ENCODE data around the gene TXLNB. TPM values are rescaled to one million over a fixed set of nuclear protein-coding genes. Genes with fewer than 3 reads are reported as not detected.

The TXLNB gene
- polyA plus RNA-seq, 1 of the 3 experiments (the other 2 are of a cell fraction) = 0.12 TPM

- no peak overlapping the region for H3K4me2 ChIP-seq
- H4K20me1 ChIP-seq (ENCODE audit: insufficient read depth) = no peaks in the 10 kb centered on the region
- no peaks in the 10 kb centered on the region for H3K36me3 ChIP-seq (replicated peaks in 1 of 2; ENCODE audit: control insufficient read depth in 1 of 2, insufficient read depth in 2 of 2, low read length in 1 of 2)
- no peak for DNase-seq
- no peaks in the 10 kb centered on the region for H3K79me2 ChIP-seq (ENCODE audit: insufficient read depth)
- H3K9ac ChIP-seq = no peak overlapping the region
- no peaks in the 10 kb centered on the region for H3K9me2 ChIP-seq
- no peaks in the 10 kb centered on the region for H3K9me3 ChIP-seq
- TF ChIP-seq SIN3A (IDR thresholded peaks at IDR 0.05; ENCODE audit: borderline replicate concordance, low read depth, low read length) = no peak
- TF ChIP-seq GABPA (IDR thresholded peaks at IDR 0.05; ENCODE audit: low read depth) = no peak
- no peak for TF ChIP-seq EP300 (IDR thresholded peaks at IDR 0.05; ENCODE audit: borderline replicate concordance in 1 of 2, low read depth in 1 of 2, low read length in 1 of 2)
- TF ChIP-seq, protein P1, sequence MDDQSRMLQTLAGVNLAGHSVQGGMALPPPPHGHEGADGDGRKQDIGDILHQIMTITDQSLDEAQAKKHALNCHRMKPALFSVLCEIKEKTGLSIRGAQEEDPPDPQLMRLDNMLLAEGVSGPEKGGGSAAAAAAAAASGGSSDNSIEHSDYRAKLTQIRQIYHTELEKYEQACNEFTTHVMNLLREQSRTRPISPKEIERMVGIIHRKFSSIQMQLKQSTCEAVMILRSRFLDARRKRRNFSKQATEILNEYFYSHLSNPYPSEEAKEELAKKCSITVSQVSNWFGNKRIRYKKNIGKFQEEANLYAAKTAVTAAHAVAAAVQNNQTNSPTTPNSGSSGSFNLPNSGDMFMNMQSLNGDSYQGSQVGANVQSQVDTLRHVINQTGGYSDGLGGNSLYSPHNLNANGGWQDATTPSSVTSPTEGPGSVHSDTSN (IDR thresholded peaks at IDR 0.05) = no peak
- TF ChIP-seq, protein P2, sequence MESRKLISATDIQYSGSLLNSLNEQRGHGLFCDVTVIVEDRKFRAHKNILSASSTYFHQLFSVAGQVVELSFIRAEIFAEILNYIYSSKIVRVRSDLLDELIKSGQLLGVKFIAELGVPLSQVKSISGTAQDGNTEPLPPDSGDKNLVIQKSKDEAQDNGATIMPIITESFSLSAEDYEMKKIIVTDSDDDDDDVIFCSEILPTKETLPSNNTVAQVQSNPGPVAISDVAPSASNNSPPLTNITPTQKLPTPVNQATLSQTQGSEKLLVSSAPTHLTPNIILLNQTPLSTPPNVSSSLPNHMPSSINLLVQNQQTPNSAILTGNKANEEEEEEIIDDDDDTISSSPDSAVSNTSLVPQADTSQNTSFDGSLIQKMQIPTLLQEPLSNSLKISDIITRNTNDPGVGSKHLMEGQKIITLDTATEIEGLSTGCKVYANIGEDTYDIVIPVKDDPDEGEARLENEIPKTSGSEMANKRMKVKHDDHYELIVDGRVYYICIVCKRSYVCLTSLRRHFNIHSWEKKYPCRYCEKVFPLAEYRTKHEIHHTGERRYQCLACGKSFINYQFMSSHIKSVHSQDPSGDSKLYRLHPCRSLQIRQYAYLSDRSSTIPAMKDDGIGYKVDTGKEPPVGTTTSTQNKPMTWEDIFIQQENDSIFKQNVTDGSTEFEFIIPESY (IDR thresholded peaks at IDR 0.05; ENCODE audit: borderline replicate concordance, low read depth) = no peak
- no peak for TF ChIP-seq FOSL2 (IDR thresholded peaks at IDR 0.05; ENCODE audit: borderline replicate concordance, low read depth)
- TF ChIP-seq, protein P3, sequence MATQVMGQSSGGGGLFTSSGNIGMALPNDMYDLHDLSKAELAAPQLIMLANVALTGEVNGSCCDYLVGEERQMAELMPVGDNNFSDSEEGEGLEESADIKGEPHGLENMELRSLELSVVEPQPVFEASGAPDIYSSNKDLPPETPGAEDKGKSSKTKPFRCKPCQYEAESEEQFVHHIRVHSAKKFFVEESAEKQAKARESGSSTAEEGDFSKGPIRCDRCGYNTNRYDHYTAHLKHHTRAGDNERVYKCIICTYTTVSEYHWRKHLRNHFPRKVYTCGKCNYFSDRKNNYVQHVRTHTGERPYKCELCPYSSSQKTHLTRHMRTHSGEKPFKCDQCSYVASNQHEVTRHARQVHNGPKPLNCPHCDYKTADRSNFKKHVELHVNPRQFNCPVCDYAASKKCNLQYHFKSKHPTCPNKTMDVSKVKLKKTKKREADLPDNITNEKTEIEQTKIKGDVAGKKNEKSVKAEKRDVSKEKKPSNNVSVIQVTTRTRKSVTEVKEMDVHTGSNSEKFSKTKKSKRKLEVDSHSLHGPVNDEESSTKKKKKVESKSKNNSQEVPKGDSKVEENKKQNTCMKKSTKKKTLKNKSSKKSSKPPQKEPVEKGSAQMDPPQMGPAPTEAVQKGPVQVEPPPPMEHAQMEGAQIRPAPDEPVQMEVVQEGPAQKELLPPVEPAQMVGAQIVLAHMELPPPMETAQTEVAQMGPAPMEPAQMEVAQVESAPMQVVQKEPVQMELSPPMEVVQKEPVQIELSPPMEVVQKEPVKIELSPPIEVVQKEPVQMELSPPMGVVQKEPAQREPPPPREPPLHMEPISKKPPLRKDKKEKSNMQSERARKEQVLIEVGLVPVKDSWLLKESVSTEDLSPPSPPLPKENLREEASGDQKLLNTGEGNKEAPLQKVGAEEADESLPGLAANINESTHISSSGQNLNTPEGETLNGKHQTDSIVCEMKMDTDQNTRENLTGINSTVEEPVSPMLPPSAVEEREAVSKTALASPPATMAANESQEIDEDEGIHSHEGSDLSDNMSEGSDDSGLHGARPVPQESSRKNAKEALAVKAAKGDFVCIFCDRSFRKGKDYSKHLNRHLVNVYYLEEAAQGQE (IDR thresholded peaks at IDR 0.05; ENCODE audit: low read depth, low read length) = no peak
- TF ChIP-seq TCF12 (IDR thresholded peaks at IDR 0.05) = no peak
- TF ChIP-seq YY1 (IDR thresholded peaks at IDR 0.05; ENCODE audit: low read depth) = no peak
- TF ChIP-seq FOXM1 (IDR thresholded peaks at IDR 0.05; ENCODE audit: low read depth) = no peak
- TF ChIP-seq, protein P4, sequence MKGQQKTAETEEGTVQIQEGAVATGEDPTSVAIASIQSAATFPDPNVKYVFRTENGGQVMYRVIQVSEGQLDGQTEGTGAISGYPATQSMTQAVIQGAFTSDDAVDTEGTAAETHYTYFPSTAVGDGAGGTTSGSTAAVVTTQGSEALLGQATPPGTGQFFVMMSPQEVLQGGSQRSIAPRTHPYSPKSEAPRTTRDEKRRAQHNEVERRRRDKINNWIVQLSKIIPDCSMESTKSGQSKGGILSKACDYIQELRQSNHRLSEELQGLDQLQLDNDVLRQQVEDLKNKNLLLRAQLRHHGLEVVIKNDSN (IDR thresholded peaks at IDR 0.05; ENCODE audit: borderline replicate concordance, low read depth) = no peak
- H3F3A ChIP-seq (replicated peaks; ENCODE audit: insufficient read depth) = no peaks in the 10 kb centered on the region
- ChIA-PET POLR2A (no interaction called here), CTCF (no interaction called here)
- H3K27ac ChIP-seq (ENCODE audit: low read depth in 2 of 2, low read length in 1 of 2) = no peak overlapping the region
- WGBS (ENCODE audit: low lambda C conversion rate) = 0% methylated on average over 2 of the region's 3 CpGs
- H2AFZ ChIP-seq (ENCODE audit: low read depth) = no peak overlapping the region
- no peaks in the 10 kb centered on the region for H3K4me1 ChIP-seq (ENCODE audit: control insufficient read depth in 1 of 2, insufficient read depth in 2 of 2, low read depth in 1 of 2, low read length in 1 of 2)
- H3K4me3 ChIP-seq (ENCODE audit: low read depth in 2 of 2, low read length in 1 of 2) = no peak overlapping the region
- peaks cover 7% of the 10 kb centered on the region; the same call in 1 of the 2 replicates for H3K27me3 ChIP-seq (ENCODE audit: insufficient read depth)
Observed at GRCh38 chr6:139282684-139283083, 9.1 kb downstream of the TXLNB start.
